ENCODE results near the gene HVCN1. TPM values are rescaled to one million over a fixed set of nuclear protein-coding genes. Genes with fewer than 3 reads are reported as not detected.

Gene HVCN1
- total and polyA plus RNA-seq, 2 of the 8 experiments (the other 6 are each of a cell fraction or from before 2014, with no cell fraction given), result 5.8 to 11.2 TPM

DNA sequence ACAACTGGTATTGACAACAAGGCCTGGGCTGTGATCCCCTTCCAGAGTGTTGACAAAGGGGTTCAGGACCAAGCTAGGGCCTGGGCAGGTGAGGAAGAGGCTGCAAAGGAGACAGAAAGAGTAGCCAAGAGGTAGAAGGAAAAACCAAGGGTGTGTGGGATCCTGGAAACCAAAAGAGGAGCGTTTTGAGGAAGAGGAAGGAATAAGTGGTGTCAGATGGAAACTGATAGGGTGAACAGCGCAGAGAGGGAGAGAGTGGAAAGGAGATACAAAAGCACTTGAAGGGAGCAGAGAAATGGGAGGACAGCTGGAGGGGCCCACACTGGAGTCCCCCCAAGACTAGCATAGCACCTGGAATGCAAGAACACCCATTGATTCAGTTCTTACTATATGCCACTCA, 8.3 kb upstream of the HVCN1 start:
- DNase-seq (ENCODE audit: low read depth in 1 of 2, low spot score in 2 of 2) (no peak), FAIRE-seq (no peak)
- TF ChIP-seq ASH2L (IDR thresholded peaks at IDR 0.05; ENCODE audit: low read length), result peak; percentile 11
- TF ChIP-seq EP300 (IDR thresholded peaks at IDR 0.05; ENCODE audit: borderline replicate concordance in 1 of 2, low read depth in 2 of 2, low read length in 2 of 2), result no peak
- H4K5ac ChIP-seq (ENCODE audit: insufficient read length, low read depth, low read length), result no peak overlapping the region
- no peaks in the 10 kb centered on the region for H3K79me1 ChIP-seq (ENCODE audit: low read depth, low read length)
- no peak overlapping the region for H3K14ac ChIP-seq (ENCODE audit: insufficient read length)
- no peaks in the 10 kb centered on the region; a peak in 1 of 7 replicates for H3K27me3 ChIP-seq (replicated peaks in 1 of 4; ENCODE audit: control insufficient read depth in 3 of 4, extremely low read depth in 1 of 4, insufficient read depth in 3 of 4, low read length in 3 of 4)
- H3K79me2 ChIP-seq (ENCODE audit: control insufficient read depth in 1 of 2, insufficient read depth in 2 of 2, low read length in 2 of 2), result no peaks in the 10 kb centered on the region
- CTCF ChIA-PET (ENCODE audit: partially characterized antibody), result interaction anchor here (0.6 to 1.7 kb wide), 11 partner anchors 8 to 699 kb away, joined by 3 to 7 read pairs (median 3); partner anchors contain the start of gene HVCN1
- peaks cover 0 to 3% (median 0%) of the 10 kb centered on the region in 4 experiments; a peak in 1 of 7 replicates for H3K4me1 ChIP-seq (replicated peaks in 1 of 4; ENCODE audit: control insufficient read depth in 3 of 4, insufficient read depth in 4 of 4, low read length in 3 of 4)
- H2BK15ac ChIP-seq (ENCODE audit: low read length), result no peak overlapping the region
- H3K56ac ChIP-seq (replicated peaks; ENCODE audit: insufficient read length, low read depth, low read length), result no peak overlapping the region
- 85% methylated on average over 2 of the region's 2 CpGs; no CpG with 5 or more reads in 1 of the 2 experiments for WGBS, 2 experiments (ENCODE audit: extremely low coverage in 1 of 2, insufficient coverage in 1 of 2, insufficient read length in 1 of 2, insufficient replicate concordance in 2 of 2, low coverage in 1 of 2, low lambda C conversion rate in 2 of 2, missing lambda C conversion rate in 1 of 2)
- no peak overlapping the region for H3K18ac ChIP-seq (ENCODE audit: extremely low read depth, low read length)
- H3K9ac ChIP-seq (replicated peaks in 1 of 4; ENCODE audit: extremely low read depth in 1 of 4, low read depth in 3 of 4, low read length in 3 of 4), result no peak overlapping the region
- no peak overlapping the region for H2BK120ac ChIP-seq (replicated peaks; ENCODE audit: low read depth, low read length)
- H3K4ac ChIP-seq (replicated peaks; ENCODE audit: insufficient read length, low read depth, low read length), result no peak overlapping the region
- no peak overlapping the region for H3K27ac ChIP-seq (ENCODE audit: low read depth, low read length)
- no peaks in the 10 kb centered on the region for H3K9me3 ChIP-seq (ENCODE audit: insufficient read depth in 2 of 2, low read depth in 1 of 2, low read length in 1 of 2)
- H2AFZ ChIP-seq (ENCODE audit: low read length), result no peak overlapping the region
- no peak overlapping the region for H3K4me2 ChIP-seq (ENCODE audit: insufficient read depth in 1 of 2, low read depth in 2 of 2, low read length in 2 of 2)
- no peak overlapping the region for H3K4me3 ChIP-seq (ENCODE audit: extremely low read depth in 1 of 4, insufficient read depth in 2 of 4, low read depth in 3 of 4, low read length in 4 of 4)
- no peaks in the 10 kb centered on the region for H4K20me1 ChIP-seq (replicated peaks in 1 of 2; ENCODE audit: control insufficient read depth in 1 of 2, insufficient read depth in 2 of 2, low read length in 2 of 2)
- H2AK5ac ChIP-seq (ENCODE audit: low read depth, low read length), result no peak overlapping the region
- H3K23ac ChIP-seq (ENCODE audit: insufficient read length), result no peak overlapping the region
- no peak overlapping the region for H2BK20ac ChIP-seq (ENCODE audit: low read length)
- POLR2A ChIA-PET (ENCODE audit: partially characterized antibody), result interaction anchor here (1.0 kb wide), 1 partner anchor 12 kb away, joined by 3 read pairs; no protein-coding TSS in a partner anchor
- H2BK12ac ChIP-seq (ENCODE audit: low read depth, low read length), result no peak overlapping the region
- H4K91ac ChIP-seq (replicated peaks; ENCODE audit: insufficient read length, low read length), result no peak overlapping the region
- H3K36me3 ChIP-seq (ENCODE audit: control insufficient read depth in 2 of 4, insufficient read depth in 4 of 4, low read length in 3 of 4), result no peaks in the 10 kb centered on the region
- no peak overlapping the region for H2BK5ac ChIP-seq (ENCODE audit: low read depth, low read length)
- H4K8ac ChIP-seq (ENCODE audit: extremely low read depth, insufficient read depth, low read length), result no peak overlapping the region
- no peaks in the 10 kb centered on the region for H3K23me2 ChIP-seq (ENCODE audit: low read depth, low read length)

All from H1 (cell line).